HepG2 (cell line): ENCODE measurements around the gene NUCB1. TPM values are rescaled to one million over a fixed set of nuclear protein-coding genes. Genes with fewer than 3 reads are reported as not detected.
A peak's percentile ranks its signal among the peaks of the same experiment; 100 is the strongest.

Experiments
- ATAC-seq: fragments of 200-7000 bp; cut with Tn5 transposase; 3 replicates; pipeline ENCODE4 v1.9.1; 2020; ENCODE audit warnings: mild to moderate bottlenecking, moderate library complexity
- BruUV-seq: library from RNA; stranded (reverse); fragments of 400-500 nt; replicated peaks from 2 replicates; lab custom pipeline; 2021; lab: Mats Ljungman, UMichigan
- CTCF ChIA-PET: fragments of 300-600 bp; formaldehyde crosslinking; extraction: SDS; loops from one replicate; lab custom pipeline; 2021; ENCODE audit warnings: low total read pairs, inconsistent platforms, low intra/inter-chr PET ratio; lab: Yijun Ruan, JAX
- POLR2A ChIA-PET: fragments of 350-600 bp; sonication (Branson Sonifier 250); formaldehyde crosslinking; loops from one replicate; lab custom pipeline; 2020; ENCODE audit warnings: antibody characterized with exemption, inconsistent platforms; lab: Yijun Ruan, JAX
- DNase-seq: peaks from one replicate; pipeline ENCODE4 v3.0.0-alpha.2; 2015; ENCODE audit warnings: low spot score
- FAIRE-seq: peaks from 3 replicates; lab custom pipeline; 2011; peaks lifted over from hg19 to GRCh38; lab: Jason Lieb, UNC
- H2AFZ ChIP-seq: one replicate; pipeline ENCODE4 v1.6.1; 2011; ENCODE audit warnings: low read length, inconsistent platforms
- H3K27ac ChIP-seq: fragments of 300-600 bp; 3 replicates; pipeline ENCODE4 v1.8.0; 2011; ENCODE audit warnings: mixed run types, mild to moderate bottlenecking, mixed read lengths, low read length, inconsistent platforms; ENCODE audit not compliant: insufficient read depth; ENCODE audit errors: extremely low read length
- H3K27me3 ChIP-seq, 2 experiments: fragments of 200-600 bp in 1 of 2; 2 replicates in 1 of 2; 3 replicates in 1 of 2; pipeline versions ENCODE4 v1.6.0 to v1.8.0; 2011; ENCODE audit warnings: low read length in 2 of 2, mild to moderate bottlenecking in 2 of 2, moderate library complexity in 2 of 2, inconsistent platforms in 1 of 2; ENCODE audit not compliant: insufficient read depth in 2 of 2, control insufficient read depth in 1 of 2
- H3K36me3 ChIP-seq, 2 experiments: fragments of 200-600 bp in 1 of 2; replicated peaks in 1 of 2; 2 replicates in 1 of 2; 3 replicates in 1 of 2; pipeline versions ENCODE4 v1.5.1 to v1.8.0; 2011; ENCODE audit warnings: low read length in 2 of 2, inconsistent platforms in 1 of 2; ENCODE audit not compliant: insufficient read depth in 2 of 2, control insufficient read depth in 1 of 2
- H3K4me1 ChIP-seq: 2 replicates; pipeline ENCODE4 v1.5.1; 2012; ENCODE audit warnings: low read length, inconsistent platforms; ENCODE audit not compliant: insufficient read depth
- H3K4me2 ChIP-seq: 2 replicates; pipeline ENCODE4 v1.6.0; 2011; ENCODE audit warnings: low read depth, low read length, inconsistent platforms
- H3K4me3 ChIP-seq, 3 experiments: fragments of 200-600 bp in 1 of 3; sonication (generic), shearing (Covaris generic) in 1 of 3; replicated peaks in 1 of 3; 2 replicates each; pipeline ENCODE4 v1.5.1; 2011 to 2016; ENCODE audit warnings: low read length in 3 of 3, inconsistent platforms in 2 of 3, low read depth in 2 of 3, mild to moderate bottlenecking in 2 of 3, control low read depth in 1 of 3, mixed read lengths in 1 of 3; ENCODE audit not compliant: insufficient read depth in 1 of 3
- H3K79me2 ChIP-seq: one replicate; pipeline ENCODE4 v1.6.1; 2011; ENCODE audit warnings: low read length, inconsistent platforms; ENCODE audit not compliant: insufficient read depth
- H3K9ac ChIP-seq: 2 replicates; pipeline ENCODE4 v1.6.0; 2011; ENCODE audit warnings: mild to moderate bottlenecking, low read depth, low read length, inconsistent platforms; ENCODE audit not compliant: insufficient read depth
- H3K9me3 ChIP-seq: 2 replicates; pipeline ENCODE4 v1.5.1; 2012; ENCODE audit warnings: mild to moderate bottlenecking, low read length
- H4K20me1 ChIP-seq: 2 replicates; pipeline ENCODE4 v1.6.0; 2011; ENCODE audit warnings: inconsistent platforms, mild to moderate bottlenecking, low read length, moderate library complexity; ENCODE audit not compliant: insufficient read depth
- DNMT3B ChIP-seq: conservative IDR thresholded peaks from 2 replicates; pipeline ENCODE4 v1.6.1; 2016; ENCODE audit warnings: missing biosample characterization, control low read depth
- POLR2A ChIP-seq, 2 experiments: IDR thresholded peaks; 2 replicates each; pipeline ENCODE4 v1.6.1; 2011; ENCODE audit warnings: low read depth in 2 of 2, low read length in 2 of 2, mild to moderate bottlenecking in 1 of 2, moderate library complexity in 1 of 2; ENCODE audit not compliant: insufficient read depth in 1 of 2
- RBFOX2 ChIP-seq: fragments of 200-400 bp; formaldehyde crosslinking; IDR thresholded peaks from 2 replicates; pipeline ENCODE4 v1.6.1; 2017; ENCODE audit warnings: low read depth, mild to moderate bottlenecking, low read length
- SUZ12 ChIP-seq: fragments of 150-350 bp; IDR thresholded peaks from 2 replicates; pipeline ENCODE4 v1.6.1; 2014; ENCODE audit warnings: low read depth, low read length
- ZNF253 ChIP-seq: sonication (generic); formaldehyde crosslinking; IDR thresholded peaks from 2 replicates; pipeline ENCODE4 v1.8.0; 2022; ENCODE audit warnings: mild to moderate bottlenecking, missing genetic modification reagents, borderline replicate concordance
- WGBS: methylation state at CpG from one replicate; pipeline ENCODE4 v1.1.6; 2017; ENCODE audit warnings: low lambda C conversion rate; 5-methylcytosine and 5-hydroxymethylcytosine counted together
- in situ Hi-C: cut with HindIII; loops from 2 replicates; pipeline ENCODE4 v1.10.0; 2017; ENCODE audit warnings: low pct_unique_long_range_greater_than_20kb; ENCODE audit not compliant: extremely low pct_ligation_motif_present
- intact Hi-C: fragments of 100-400 bp; cut with micrococcal nuclease; formaldehyde crosslinking; loops from one replicate; pipeline ENCODE4 v1.10.0; 2022; ENCODE audit not compliant: unreplicated experiment
- polyA plus RNA-seq, 8 experiments: library from polyadenylated mRNA; depleted of rRNA in 3 of 8; stranded (reverse) in 7 of 8; unstranded in 1 of 8; fragments of >200 nt; fragmentation: Illumina TruSeq in 4 of 8; extraction: Trizol in 4 of 8; gene quantifications; 2 replicates each; pipeline versions ENCODE4 v1.2.1 to v1.2.3, GENCODE V29; 2011 to 2016; ENCODE audit warnings: low read depth in 4 of 8, missing spikeins in 1 of 8, mixed read lengths in 1 of 8; ENCODE audit not compliant: insufficient read depth in 1 of 8
- total RNA-seq, 5 experiments: library from RNA; depleted of rRNA; stranded (reverse); fragments of >200 nt; fragmentation: Illumina TruSeq; extraction: Trizol; gene quantifications; 2 replicates each; pipeline ENCODE4 v1.2.3, GENCODE V29; 2016; ENCODE audit warnings: low read depth in 1 of 5
- TF ChIP-seq, protein P1 (sequence below): IDR thresholded peaks from 2 replicates; pipeline ENCODE4 v1.6.1; 2016; ENCODE audit warnings: mild to moderate bottlenecking, missing biosample characterization, missing genetic modification reagents

The NUCB1 gene
- total and polyA plus RNA-seq, 2 of the 13 experiments (the other 11 are each of a cell fraction or from before 2014, with no cell fraction given) = 82.3 to 106 TPM

DNA sequence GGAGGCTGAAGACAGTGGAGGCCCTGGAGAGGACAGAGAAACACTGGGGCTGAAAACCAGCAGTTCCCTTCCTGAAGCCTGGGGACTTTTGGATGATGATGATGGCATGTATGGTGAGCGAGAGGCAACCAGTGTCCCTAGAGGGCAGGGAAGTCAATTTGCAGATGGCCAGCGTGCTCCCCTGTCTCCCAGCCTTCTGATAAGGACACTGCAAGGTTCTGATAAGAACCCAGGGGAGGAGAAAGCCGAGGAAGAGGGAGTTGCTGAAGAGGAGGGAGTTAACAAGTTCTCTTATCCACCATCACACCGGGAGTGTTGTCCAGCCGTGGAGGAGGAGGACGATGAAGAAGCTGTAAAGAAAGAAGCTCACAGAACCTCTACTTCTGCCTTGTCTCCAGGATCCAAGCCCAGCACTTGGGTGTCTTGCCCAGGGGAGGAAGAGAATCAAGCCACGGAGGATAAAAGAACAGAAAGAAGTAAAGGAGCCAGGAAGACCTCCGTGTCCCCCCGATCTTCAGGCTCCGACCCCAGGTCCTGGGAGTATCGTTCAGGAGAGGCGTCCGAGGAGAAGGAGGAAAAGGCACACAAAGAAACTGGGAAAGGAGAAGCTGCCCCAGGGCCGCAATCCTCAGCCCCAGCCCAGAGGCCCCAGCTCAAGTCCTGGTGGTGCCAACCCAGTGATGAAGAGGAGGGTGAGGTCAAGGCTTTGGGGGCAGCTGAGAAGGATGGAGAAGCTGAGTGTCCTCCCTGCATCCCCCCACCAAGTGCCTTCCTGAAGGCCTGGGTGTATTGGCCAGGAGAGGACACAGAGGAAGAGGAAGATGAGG is 26.4 kb upstream of the NUCB1 start:
- H3K79me2 ChIP-seq = peaks cover 34% of the 10 kb centered on the region
- DNase-seq (no peak), FAIRE-seq (no peak), ATAC-seq (no peak)
- WGBS = 76% methylated on average over 14 of the region's 14 CpGs
- H4K20me1 ChIP-seq = peaks cover 32% of the 10 kb centered on the region
- POLR2A ChIA-PET = interaction anchor here (0.6 to 6.9 kb wide), 9 partner anchors 26 to 119 kb away, joined by 3 to 88 read pairs (median 8); partner anchors contain the start of genes FTL, GYS1, NUCB1 and RUVBL2
- H3K4me1 ChIP-seq = peaks cover 56% of the 10 kb centered on the region
- H3K4me3 ChIP-seq = peak overlapping the region; percentile 93 to 97 (median 94)
- H2AFZ ChIP-seq = no peak overlapping the region
- H3K9me3 ChIP-seq = no peaks in the 10 kb centered on the region
- H3K9ac ChIP-seq = peak overlapping the region; percentile 100
- intact Hi-C loops = loop anchor here (10.0 kb wide), 1 partner anchor 91 kb away; the partner anchor contains the start of gene FTL
- no peaks in the 10 kb centered on the region; a peak in 1 of 5 replicates for H3K27me3 ChIP-seq
- H3K4me2 ChIP-seq = peak overlapping the region; percentile 97
- TF ChIP-seq POLR2A (IDR thresholded peaks at IDR 0.05; ENCODE audit: insufficient read depth in 1 of 2, low read depth in 2 of 2, low read length in 2 of 2) (peak in 1 of 2 experiments; percentile 17; a peak in 2 of 4 replicates), ZNF253 (0 out of 2 replicates have a peak, but pooled peaks have one; percentile 29), RBFOX2 (0 out of 2 replicates have a peak, but pooled peaks have one; percentile 0), DNMT3B (0 out of 2 replicates have a peak, but pooled peaks have one; percentile 5), SUZ12 (no peak)
- TF ChIP-seq, protein P1, sequence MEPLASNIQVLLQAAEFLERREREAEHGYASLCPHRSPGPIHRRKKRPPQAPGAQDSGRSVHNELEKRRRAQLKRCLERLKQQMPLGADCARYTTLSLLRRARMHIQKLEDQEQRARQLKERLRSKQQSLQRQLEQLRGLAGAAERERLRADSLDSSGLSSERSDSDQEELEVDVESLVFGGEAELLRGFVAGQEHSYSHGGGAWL (CRISPR knock-in tag) = 0 out of 2 replicates have a peak, but pooled peaks have one; percentile 2
- peak overlapping the region; percentile 99 for H3K27ac ChIP-seq
- BruUV-seq = no TSS peak
- in situ Hi-C loops = loop anchor here (5.0 kb wide), 1 partner anchor 89 kb away; no protein-coding TSS in a partner anchor
- peaks cover 9 to 32% of the 10 kb centered on the region in 2 experiments for H3K36me3 ChIP-seq
- CTCF ChIA-PET = no interaction called here
